Heart left ventricle (tissue), 16 donors: Measurements from ENCODE around the gene KIF20A. TPM values are rescaled to one million over a fixed set of nuclear protein-coding genes. Genes with fewer than 3 reads are reported as not detected.
A peak's percentile ranks its signal among the peaks of the same experiment; 100 is the strongest.

ENCODE experiments used
- ATAC-seq, 4 donors: fragments of 200-7000 bp; cut with Tn5 transposase; one replicate each; pipeline ENCODE4 v1.9.1; 2020 to 2022; ENCODE audit warnings: moderate library complexity in 4 of 4, mild to moderate bottlenecking in 3 of 4, moderate number of reproducible peaks in 1 of 4
- DNase-seq, 5 donors: peaks; one replicate each; pipeline ENCODE4 v3.0.0-alpha.2; 2020
- H3K27ac ChIP-seq, 12 donors: fragments of 200-600 bp; sonication (generic) in 4 of 12; one replicate each; pipeline versions ENCODE4 v1.5.0 to v1.8.0; 2016 to 2022; ENCODE audit warnings: mild to moderate bottlenecking in 2 of 12
- H3K27me3 ChIP-seq, 9 donors: fragments of 200-600 bp; sonication (generic) in 2 of 9; one replicate each; pipeline versions ENCODE4 v1.5.1 to v1.8.0; 2016 to 2022; ENCODE audit warnings: mild to moderate bottlenecking in 3 of 9
- H3K36me3 ChIP-seq, 9 donors: fragments of 200-600 bp; sonication (generic) in 2 of 9; one replicate each; pipeline versions ENCODE4 v1.5.0 to v1.8.0; 2018 to 2022; ENCODE audit warnings: mild to moderate bottlenecking in 2 of 9
- H3K4me1 ChIP-seq, 12 donors: fragments of 200-600 bp; sonication (generic) in 4 of 12; one replicate each; pipeline versions ENCODE4 v1.5.0 to v1.8.0; 2016 to 2022; ENCODE audit warnings: mild to moderate bottlenecking in 3 of 12
- H3K4me3 ChIP-seq, 12 donors: fragments of 200-600 bp; sonication (generic) in 4 of 12; one replicate each; pipeline versions ENCODE4 v1.5.0 to v1.8.0; 2017 to 2022; ENCODE audit warnings: mild to moderate bottlenecking in 9 of 12, moderate library complexity in 4 of 12
- H3K9me3 ChIP-seq, 12 donors: fragments of 200-600 bp; sonication (generic) in 4 of 12; one replicate each; pipeline versions ENCODE4 v1.5.0 to v1.8.0; 2016 to 2022; ENCODE audit warnings: mild to moderate bottlenecking in 1 of 12
- CTCF ChIP-seq, 12 donors: fragments of 200-600 bp; sonication (generic) in 4 of 12; IDR thresholded peaks; one replicate each; pipeline versions ENCODE4 v1.5.0 to v1.8.0; 2018 to 2022; ENCODE audit warnings: antibody characterized with exemption in 12 of 12, mild to moderate bottlenecking in 5 of 12
- POLR2A ChIP-seq, 2 donors: fragments of 450-650 bp; IDR thresholded peaks; one replicate each; pipeline ENCODE4 v1.6.1; 2017; ENCODE audit warnings: antibody characterized with exemption in 2 of 2, mild to moderate bottlenecking in 2 of 2, moderate library complexity in 2 of 2
- WGBS, 4 donors: extraction: QIAGEN DNeasy Blood & Tissue Kit in 2 of 4; methylation state at CpG; one replicate each; pipeline versions ENCODE4 v1.1.5 to v1.1.7; 2013 to 2018; 5-methylcytosine and 5-hydroxymethylcytosine counted together
- intact Hi-C, 10 donors: fragments of 100-400 bp; cut with DNase I; formaldehyde crosslinking; loops; one replicate each; pipeline versions ENCODE4 v1.11.1 to v1.14.2; 2022
- polyA plus RNA-seq, 2 donors: library from polyadenylated mRNA; stranded (reverse); fragments of 200-250 nt; gene quantifications; one replicate each; pipeline ENCODE4 v1.2.3, GENCODE V29; 2013
- total RNA-seq, 9 donors: library from RNA; depleted of rRNA in 2 of 9; stranded (reverse); fragments of >200 nt in 2 of 9; fragmentation: NEBNext Ultra II Directional in 3 of 9; extraction: Animal tissue kit (Norgen Biotek cat#: 25700) in 3 of 9; gene quantifications; one replicate each; pipeline versions ENCODE4 v1.1.0 to v1.2.4, GENCODE V29; 2016 to 2023
- donor health status: ischemic (EF 13 %, LVEDD 7.1; RV severe dilation, severe dysfunction).
- donor health status: healthy with polysubstance abuse.
- donor health status: DM: no; HTN: yes; CAD: no.
- donor health status: DM: no; HTN: no; CAD: no.
- donor health status: ischemic (EF 25% LVEDD 6.9; RV normal size, moderate dysfunction).
- donor health status: ischemic (EF 25% LVEDD 5.7; RV mildly dilated, moderate dysfunction).
- donor health status: healthy.
- donor health status: DM: yes; HTN: yes; CAD: no.
- donor health status: ischemic (EF 35%, LVEDD 5.7; RV mildly dilated, moderate dysfunction).
- donor health status: nonischemic (EF 11% LVEDD 7.7; RV severe dilation, severe dysfunction).
- donor health status: DM: yes; HTN: yes; CAD: no.
- donor health status: PGD.
- donor health status: ischemic (EF 29% LVEDD 5.4; RV normal size, mild dysfunction).
- donor health status: nonischemic (EF 23%, LVEDD 6.1; RV moderate dilation, normal function).

The KIF20A gene
- total and polyA plus RNA-seq, 11 donors, result 0.12 to 12.2 (median 0.77) TPM; not detected in 2

- H3K4me3 ChIP-seq, result no peak overlapping the region
- H3K36me3 ChIP-seq, result peaks cover 0 to 42% (median 25%) of the 10 kb centered on the region in 9 donors
- H3K9me3 ChIP-seq, result no peaks in the 10 kb centered on the region
- peaks cover 0 to 29% (median 15%) of the 10 kb centered on the region in 12 donors for H3K4me1 ChIP-seq
- no peak overlapping the region for H3K27ac ChIP-seq
- no peaks in the 10 kb centered on the region for H3K27me3 ChIP-seq
- no peak for DNase-seq
- no peak for ATAC-seq
- intact Hi-C loops, result loop anchor here in 1 of 10 donors (5.0 kb wide), 1 partner anchor 121 kb away; the partner anchor contains the start of gene CDC25C
- WGBS, 4 donors, result 88 to 95% (median 93%) methylated on average over 3 of the region's 3 CpGs
- TF ChIP-seq CTCF (IDR thresholded peaks at IDR 0.05), result no peak
These were observed 32.1 kb downstream of the KIF20A start for GRCh38 chr5:138210985-138211384.

- H3K4me1 ChIP-seq, result peaks cover 0 to 29% (median 15%) of the 10 kb centered on the region in 12 donors
- H3K36me3 ChIP-seq, result peaks cover 0 to 25% (median 7%) of the 10 kb centered on the region in 9 donors
- ATAC-seq, result peak; percentile 12 to 29 (median 22)
- H3K27me3 ChIP-seq, result no peaks in the 10 kb centered on the region
- intact Hi-C loops, result loop anchor here in 2 of 10 donors (2.0 to 5.0 kb wide), 2 partner anchors 32 to 120 kb away; partner anchors contain the start of gene CDC25C (in 1 of the 2)
- peak overlapping the region; percentile 20 to 87 (median 76) for H3K27ac ChIP-seq
- H3K9me3 ChIP-seq, result no peaks in the 10 kb centered on the region
- peak in 2 of 5 donors; percentile 28 to 54 for DNase-seq
- WGBS, 4 donors, result 0 to 2% (median 0%) methylated on average over 6 to 8 of the region's 8 CpGs
- TF ChIP-seq POLR2A (IDR thresholded peaks at IDR 0.05), result no peak
- TF ChIP-seq CTCF (IDR thresholded peaks at IDR 0.05), result no peak
- H3K4me3 ChIP-seq, result peak overlapping the region; percentile 67 to 97 (median 85)
These were observed 33.9 kb downstream of the KIF20A start for GRCh38 chr5:138212828-138213160.

GRCh38 chr5:138213161-138214029 is 34.5 kb downstream of the KIF20A start, which contains the start of gene CDC23:
Gene CDC23, minus strand, starts transcription at chr5:138213323. Its CDS starts 11 bp downstream, at chr5:138213312.
- Histone ChIP-seq H3K4me3 (peak within 1 kb of the TSS; percentile 67 to 97 (median 85)), H3K9me3 (no peaks in the 10 kb centered on the region), H3K27me3 (no peaks in the 10 kb centered on the region), H3K27ac (peak within 1 kb of the TSS; percentile 20 to 87 (median 76)), H3K36me3 (peaks cover 0 to 22% (median 5%) of the 10 kb centered on the region in 9 donors), H3K4me1 (peaks cover 0 to 29% (median 15%) of the 10 kb centered on the region in 12 donors)
- DNase-seq (peak; percentile 89 to 94 (median 94)), ATAC-seq (peak; percentile 96 to 99 (median 98))
- WGBS, 4 donors, result 1 to 3% (median 1%) methylated on average over 30 to 32 of the region's 32 CpGs
- intact Hi-C loops, result loop anchor here in 2 of 10 donors (2.0 to 5.0 kb wide), 2 partner anchors 33 to 119 kb away; partner anchors contain the start of gene CDC25C (in 1 of the 2)
- TF ChIP-seq POLR2A (IDR thresholded peaks at IDR 0.05) (peak; percentile 20 to 51), CTCF (IDR thresholded peaks at IDR 0.05) (no peak)

GRCh38 chr5:138216799-138217198 is 37.9 kb downstream of the KIF20A start:
- H3K27ac ChIP-seq, result no peak overlapping the region
- H3K4me1 ChIP-seq, result peaks cover 0 to 18% (median 11%) of the 10 kb centered on the region in 12 donors
- ATAC-seq (no peak), DNase-seq (no peak)
- no peaks in the 10 kb centered on the region for H3K9me3 ChIP-seq
- no peak overlapping the region for H3K4me3 ChIP-seq
- TF ChIP-seq CTCF (IDR thresholded peaks at IDR 0.05) (no peak), POLR2A (IDR thresholded peaks at IDR 0.05) (no peak)
- no peaks in the 10 kb centered on the region for H3K36me3 ChIP-seq
- WGBS, 4 donors, result 83 to 97% (median 88%) methylated on average over 2 of the region's 2 CpGs
- intact Hi-C loops, result no loop called here
- H3K27me3 ChIP-seq, result no peaks in the 10 kb centered on the region
